Hematopoietic multipotent progenitor cell (in vitro differentiated cells): Measurements from ENCODE around the gene MCUR1. TPM values are rescaled to one million over a fixed set of nuclear protein-coding genes. Genes with fewer than 3 reads are reported as not detected.
"Not testable (repeated sequence)": the region's sequence is repeated elsewhere in the genome, so short reads cannot be mapped to it uniquely, and the experiment has no call there.

Experiments
- DNase-seq, 3 donors: peaks; one replicate each; pipeline ENCODE4 v3.0.0-alpha.2; 2011 to 2015; ENCODE audit warnings: low read depth in 2 of 3, low spot score in 2 of 3
- total RNA-seq: library from RNA; depleted of rRNA; stranded (reverse); fragments of >200 nt; gene quantifications from one replicate; pipeline ENCODE4 v1.2.3, GENCODE V29; 2012

Gene MCUR1
- 5.7 TPM for total RNA-seq

- DNase-seq = peak; percentile 75 to 91 (median 88)
Measured at GRCh38 chr6:13814176-13814937, at the start of gene MCUR1. Gene MCUR1, minus strand, starts transcription at chr6:13814557. Its CDS starts 128 bp downstream, at chr6:13814429.

- DNase-seq = no peak
Measured at GRCh38 chr6:13863699-13864155, 49.4 kb upstream of the MCUR1 start.

- not testable (repeated sequence) for DNase-seq
Measured at GRCh38 chr6:13860556-13861185, 46.3 kb upstream of the MCUR1 start.

GRCh38 chr6:13859871-13860555, 45.7 kb upstream of the MCUR1 start:
- DNase-seq = no peak

- DNase-seq = no peak
Measured at GRCh38 chr6:13854716-13855250, 40.4 kb upstream of the MCUR1 start.

- DNase-seq = no peak
Measured at GRCh38 chr6:13853871-13854270, 39.5 kb upstream of the MCUR1 start.

GRCh38 chr6:13851803-13852202, 37.4 kb upstream of the MCUR1 start:
- no peak for DNase-seq

- DNase-seq = no peak
Measured at GRCh38 chr6:13851330-13851729, 37.0 kb upstream of the MCUR1 start.

- not testable (repeated sequence) for DNase-seq
Measured at GRCh38 chr6:13850690-13851089, 36.3 kb upstream of the MCUR1 start.

- no peak for DNase-seq
Measured at GRCh38 chr6:13848522-13849150, 34.3 kb upstream of the MCUR1 start.

- no peak for DNase-seq
Measured at GRCh38 chr6:13847326-13848050, 33.1 kb upstream of the MCUR1 start.

- no peak for DNase-seq
Measured at GRCh38 chr6:13846841-13847240, 32.5 kb upstream of the MCUR1 start.

GRCh38 chr6:13841936-13842335, 27.6 kb upstream of the MCUR1 start:
- no peak for DNase-seq

- no peak for DNase-seq
Measured at GRCh38 chr6:13838616-13839015, 24.3 kb upstream of the MCUR1 start.

GRCh38 chr6:13836170-13836569, 21.8 kb upstream of the MCUR1 start:
- DNase-seq = no peak

GRCh38 chr6:13834790-13835189, 20.4 kb upstream of the MCUR1 start:
- peak in 1 of 3 donors; percentile 31 for DNase-seq

GRCh38 chr6:13834018-13834417, 19.7 kb upstream of the MCUR1 start:
- not testable (repeated sequence) for DNase-seq

GRCh38 chr6:13832778-13833177, 18.4 kb upstream of the MCUR1 start:
- DNase-seq = no peak

GRCh38 chr6:13831615-13832014, 17.3 kb upstream of the MCUR1 start:
- DNase-seq = no peak

- DNase-seq = no peak
Measured at GRCh38 chr6:13830803-13831202, 16.4 kb upstream of the MCUR1 start.
